GM18499 (cell line): ENCODE results near the gene C7orf57.
"Not testable (repeated sequence)": the region's sequence is repeated elsewhere in the genome, so short reads cannot be mapped to it uniquely, and the experiment has no call there.

Experiments used
- ATAC-seq: cut with Tn5 transposase; IDR thresholded peaks from one replicate; pipeline ENCODE4 v1.9.1; 2021; ENCODE audit warnings: moderate number of reproducible peaks; ENCODE audit not compliant: insufficient read depth, unreplicated experiment

Gene C7orf57

GRCh38 chr7:48082378-48082777 is 47.0 kb downstream of the C7orf57 start:
- ATAC-seq: not testable (repeated sequence)

- ATAC-seq: no peak
These were observed 47.9 kb downstream of the C7orf57 start for GRCh38 chr7:48083114-48083830.

DNA sequence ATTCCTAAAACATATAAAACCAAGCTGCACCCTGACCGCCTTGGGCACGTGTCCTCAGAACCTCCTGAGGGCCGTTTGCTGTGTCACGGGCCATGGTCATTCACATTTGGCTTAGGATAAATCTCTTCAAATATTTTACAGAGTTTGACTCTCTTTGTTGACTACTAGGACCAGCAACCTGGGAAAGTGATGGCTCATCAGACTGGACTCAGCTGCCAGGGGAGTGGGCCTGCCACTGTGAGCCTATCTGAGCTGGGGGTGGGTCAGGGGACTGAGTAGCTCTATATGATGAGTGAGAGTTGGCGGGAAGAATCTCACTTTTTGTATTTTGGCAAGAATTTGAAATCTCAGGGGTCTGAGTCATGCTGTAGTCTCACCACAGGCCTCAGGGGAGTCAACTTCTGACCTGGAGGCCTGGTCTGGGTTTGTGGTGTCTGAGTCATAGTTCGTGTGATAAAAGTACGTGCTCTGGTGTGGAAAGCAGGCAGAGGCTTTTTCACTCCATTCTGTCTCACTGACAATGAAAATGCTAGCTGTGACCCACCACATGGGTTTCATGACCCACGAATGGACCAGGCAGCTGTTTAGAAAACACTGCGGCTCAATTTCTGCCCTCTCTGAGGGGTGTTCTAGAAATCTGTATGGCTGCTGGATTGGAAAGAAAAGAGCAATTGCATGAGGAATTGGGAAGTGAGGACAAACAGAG is 49.5 kb downstream of the C7orf57 start:
- ATAC-seq: peak; percentile 63

DNA sequence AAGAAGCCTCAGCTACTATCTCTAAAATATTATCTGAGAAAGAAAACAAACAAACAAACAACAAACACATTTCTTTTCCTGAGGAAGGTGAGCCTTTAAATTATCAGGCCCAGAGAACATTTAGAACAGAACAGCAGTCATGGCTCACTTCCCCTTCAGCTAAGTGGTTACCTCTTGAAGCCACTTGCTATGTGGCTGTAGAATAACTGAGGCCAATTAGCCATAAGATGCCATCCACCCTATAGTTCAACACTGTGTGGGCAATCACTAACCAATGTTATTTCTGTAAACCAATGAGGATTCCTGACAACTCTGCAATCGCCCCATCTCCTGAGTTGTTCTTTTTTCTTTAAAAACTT is 50.1 kb downstream of the C7orf57 start:
- ATAC-seq: no peak

- ATAC-seq: no peak
These were observed 50.6 kb downstream of the C7orf57 start for GRCh38 chr7:48085942-48086341.

DNA sequence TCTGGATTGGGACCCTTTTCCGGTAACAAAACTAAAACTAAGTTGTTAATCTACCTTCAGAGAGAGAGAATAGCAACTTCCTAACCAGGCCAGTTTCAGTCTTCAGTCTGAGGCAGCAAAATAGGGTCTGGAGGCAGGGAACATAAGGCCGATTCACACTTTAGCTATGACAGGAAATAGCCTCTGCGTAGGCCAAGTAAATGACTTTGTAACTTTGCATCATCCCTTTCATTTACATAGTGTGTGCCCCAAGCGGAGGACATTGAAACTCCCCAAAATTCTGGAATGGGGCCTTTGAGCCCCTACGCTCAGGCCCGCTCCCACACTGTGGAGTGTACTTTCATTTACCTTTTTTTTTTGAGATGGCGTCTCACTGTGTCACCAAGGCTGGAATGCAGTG is 52.0 kb downstream of the C7orf57 start:
- peak; percentile 18 for ATAC-seq

DNA sequence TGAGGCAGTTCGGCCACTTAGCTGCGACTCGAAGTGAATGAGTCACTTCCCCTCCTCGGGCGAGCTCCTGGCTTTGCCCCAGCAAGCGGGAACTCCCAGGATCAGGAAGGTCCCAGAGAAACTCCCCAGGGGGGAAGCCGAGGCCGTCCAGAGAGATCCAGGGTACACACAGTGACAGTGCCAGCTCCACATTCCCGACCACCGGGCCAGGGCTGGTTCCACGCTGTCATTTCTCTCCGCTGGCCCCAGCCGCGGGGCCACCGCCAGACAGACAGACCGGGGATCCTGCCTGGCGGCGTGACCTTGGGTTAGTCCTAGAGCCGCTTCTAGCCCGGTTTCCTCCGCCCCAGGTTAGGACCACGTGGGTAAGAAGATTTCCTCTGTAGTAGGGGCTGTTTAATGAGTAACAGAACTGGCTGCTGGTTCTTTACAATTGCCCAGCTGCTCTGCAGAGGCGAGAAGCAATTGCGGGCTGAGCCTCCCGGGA is 53.3 kb downstream of the C7orf57 start:
- ATAC-seq: peak; percentile 39

- ATAC-seq: peak; percentile 27
These were observed 54.0 kb downstream of the C7orf57 start, which contains the start of gene UPP1 for GRCh38 chr7:48089046-48090003. TSS of gene UPP1 (plus strand) at chr7:48089265. CDS start at chr7:48094784, 5,519 bp downstream.

- ATAC-seq: no peak
These were observed 54.9 kb downstream of the C7orf57 start for GRCh38 chr7:48090095-48090805.

GRCh38 chr7:48091506-48092433 is 56.4 kb downstream of the C7orf57 start:
- ATAC-seq: no peak

GRCh38 chr7:48094861-48095293 is 59.5 kb downstream of the C7orf57 start:
- no peak for ATAC-seq

- ATAC-seq: no peak
These were observed 60.9 kb downstream of the C7orf57 start for GRCh38 chr7:48096273-48096672.

GRCh38 chr7:48097521-48098231 is 62.3 kb downstream of the C7orf57 start:
- no peak for ATAC-seq

GRCh38 chr7:48098846-48099245 is 63.5 kb downstream of the C7orf57 start:
- ATAC-seq: no peak

- no peak for ATAC-seq
These were observed 64.4 kb downstream of the C7orf57 start for GRCh38 chr7:48099781-48100180.

GRCh38 chr7:48101352-48101751 is 66.0 kb downstream of the C7orf57 start:
- ATAC-seq: no peak

DNA sequence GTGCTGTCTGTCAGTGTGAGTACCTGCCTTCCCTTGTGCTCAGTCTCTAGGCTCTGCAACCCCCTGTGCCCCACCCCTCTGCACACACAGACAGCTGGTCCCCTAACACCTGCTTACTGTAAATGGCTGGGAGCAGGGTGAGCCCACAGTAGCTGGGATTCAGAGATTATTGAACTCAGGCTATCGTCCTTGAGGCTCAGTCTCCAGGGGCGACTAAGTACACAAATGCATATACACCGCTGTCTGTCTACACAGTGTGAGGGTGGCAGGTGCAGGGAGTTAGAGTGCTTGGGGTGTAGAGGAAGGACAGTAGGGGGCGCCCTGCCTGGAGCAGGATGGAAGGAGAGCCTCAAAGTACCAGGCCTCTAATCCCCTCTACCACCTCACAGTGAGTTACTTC is 66.6 kb downstream of the C7orf57 start:
- no peak for ATAC-seq

- no peak for ATAC-seq
These were observed 67.2 kb downstream of the C7orf57 start for GRCh38 chr7:48102530-48102929.
